Measurements from ENCODE around the gene GDI1.

The GDI1 gene

DNA sequence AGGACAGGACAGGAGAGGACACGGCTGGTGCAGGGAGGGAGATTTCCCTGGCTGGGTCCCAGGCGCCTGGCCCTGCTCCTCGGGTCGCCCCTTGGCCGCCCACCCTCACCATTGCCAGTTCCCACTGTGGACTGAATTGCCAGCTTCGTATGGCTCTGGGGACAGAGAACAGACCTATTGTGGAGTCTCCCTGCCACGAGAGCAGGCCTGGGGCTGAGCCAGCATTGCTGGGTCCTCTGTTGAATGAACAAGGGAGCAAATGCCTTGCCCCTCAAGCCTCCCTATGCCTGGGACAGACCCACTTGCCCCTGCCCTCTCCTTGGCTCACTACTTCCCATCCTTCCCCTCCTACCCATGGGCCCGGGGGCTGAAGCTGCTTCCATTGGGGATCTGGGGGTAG, 25.4 kb downstream of the GDI1 start:
- no peak for DNase-seq (ENCODE audit: low read depth)

- DNase-seq (ENCODE audit: low read depth) = no peak
These were observed 26.8 kb downstream of the GDI1 start for GRCh38 chrX:154463611-154464220.

DNA sequence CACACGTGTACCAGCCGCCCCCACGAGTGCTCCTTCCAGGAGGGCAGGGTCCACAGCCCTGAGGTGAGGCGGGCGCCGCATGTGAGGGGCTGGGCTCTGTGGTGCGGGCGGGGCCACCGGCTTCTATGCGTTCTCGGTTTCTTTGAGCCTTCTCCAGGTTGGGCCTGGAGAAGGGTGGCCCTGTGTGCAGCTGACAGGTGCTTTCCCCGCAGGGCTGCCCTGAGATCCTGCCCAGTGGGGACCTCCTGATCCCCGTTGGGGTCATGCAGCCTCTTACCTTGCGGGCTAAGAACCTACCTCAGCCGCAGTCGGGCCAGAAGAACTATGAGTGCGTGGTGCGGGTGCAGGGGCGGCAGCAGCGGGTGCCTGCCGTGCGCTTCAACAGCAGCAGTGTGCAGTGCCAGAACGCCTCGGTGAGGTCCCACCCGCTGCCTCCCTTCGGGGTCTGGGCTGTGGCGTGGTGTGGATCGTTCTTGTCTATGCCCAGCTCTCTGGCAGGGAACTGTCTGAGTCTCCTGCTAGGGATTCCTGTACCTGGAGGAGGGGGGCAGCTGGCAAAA, 27.9 kb downstream of the GDI1 start:
- no peak for DNase-seq (ENCODE audit: low read depth)

- DNase-seq (ENCODE audit: low read depth) = no peak
These were observed 28.6 kb downstream of the GDI1 start for GRCh38 chrX:154465601-154466000.

DNA sequence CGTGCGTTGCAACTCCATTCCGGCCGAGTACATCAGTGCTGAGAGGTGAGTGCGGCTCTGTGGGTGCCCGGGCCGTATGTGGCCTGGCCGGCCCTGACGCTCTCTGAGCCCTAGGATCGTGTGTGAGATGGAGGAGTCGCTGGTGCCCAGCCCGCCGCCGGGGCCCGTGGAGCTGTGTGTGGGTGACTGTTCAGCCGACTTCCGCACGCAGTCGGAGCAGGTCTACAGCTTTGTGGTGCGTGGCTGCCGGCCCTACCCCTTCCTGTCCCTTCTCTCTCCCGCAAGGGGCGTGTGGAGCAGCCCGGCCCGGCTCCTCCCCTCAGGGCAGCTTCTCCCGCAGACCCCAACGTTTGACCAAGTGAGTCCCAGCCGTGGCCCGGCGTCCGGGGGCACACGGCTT, 29.1 kb downstream of the GDI1 start:
- DNase-seq (ENCODE audit: low read depth) = no peak

DNA sequence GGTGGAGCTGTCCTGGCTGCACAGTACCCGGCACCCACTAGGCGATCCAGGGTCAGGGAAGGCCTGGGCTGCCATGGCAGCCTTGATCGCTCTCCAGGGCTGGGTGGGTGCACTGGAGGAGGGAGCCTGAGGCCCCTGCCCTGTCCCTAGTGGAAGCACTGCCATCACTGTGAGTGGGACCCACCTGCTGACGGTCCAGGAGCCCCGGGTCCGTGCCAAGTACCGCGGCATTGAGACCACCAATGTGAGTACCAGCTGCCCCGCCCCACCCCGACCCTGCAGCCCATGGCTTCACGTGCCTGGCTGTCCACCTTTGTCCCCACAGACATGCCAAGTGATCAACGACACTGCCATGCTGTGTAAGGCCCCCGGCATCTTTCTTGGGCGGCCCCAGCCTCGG, 30.0 kb downstream of the GDI1 start:
- DNase-seq (ENCODE audit: low read depth) = no peak

DNA sequence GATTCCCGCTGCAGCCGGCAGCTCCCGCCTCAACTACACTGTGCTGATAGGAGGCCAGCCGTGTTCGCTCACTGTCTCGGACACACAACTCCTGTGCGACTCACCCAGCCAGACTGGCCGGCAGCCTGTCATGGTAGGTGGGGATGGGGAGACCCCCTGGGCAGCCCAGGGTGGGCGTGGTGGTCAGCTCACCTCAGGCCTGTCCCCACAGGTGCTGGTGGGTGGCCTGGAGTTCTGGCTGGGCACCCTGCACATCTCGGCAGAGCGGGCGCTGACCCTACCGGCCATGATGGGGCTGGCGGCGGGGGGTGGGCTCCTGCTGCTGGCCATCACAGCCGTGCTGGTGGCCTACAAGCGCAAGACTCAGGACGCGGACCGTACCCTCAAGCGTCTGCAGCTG, 30.6 kb downstream of the GDI1 start:
- no peak for DNase-seq (ENCODE audit: low read depth)

GRCh38 chrX:154468217-154468616, 31.3 kb downstream of the GDI1 start:
- no peak for DNase-seq (ENCODE audit: low read depth)

GRCh38 chrX:154469114-154469513, 32.2 kb downstream of the GDI1 start:
- no peak for DNase-seq (ENCODE audit: low read depth)

DNA sequence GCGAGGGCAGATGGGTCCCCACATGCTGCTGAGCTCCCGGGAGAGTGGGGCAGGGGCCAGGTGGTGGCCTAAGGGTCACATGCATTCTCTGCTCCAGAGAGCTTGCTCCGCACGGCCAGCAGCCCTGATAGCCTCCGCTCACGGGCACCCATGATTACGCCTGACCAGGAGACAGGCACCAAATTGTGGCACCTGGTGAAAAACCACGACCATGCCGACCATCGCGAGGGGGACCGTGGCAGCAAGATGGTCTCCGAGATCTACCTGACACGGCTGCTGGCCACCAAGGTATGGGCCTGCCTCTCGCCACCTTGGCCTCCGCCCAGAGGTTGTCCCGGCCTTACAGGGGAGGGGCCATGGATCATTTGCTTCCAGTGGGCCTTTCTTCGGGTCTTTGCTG, 32.9 kb downstream of the GDI1 start:
- DNase-seq (ENCODE audit: low read depth) = no peak

- DNase-seq (ENCODE audit: low read depth) = no peak
These were observed 33.5 kb downstream of the GDI1 start for GRCh38 chrX:154470434-154470833.

DNA sequence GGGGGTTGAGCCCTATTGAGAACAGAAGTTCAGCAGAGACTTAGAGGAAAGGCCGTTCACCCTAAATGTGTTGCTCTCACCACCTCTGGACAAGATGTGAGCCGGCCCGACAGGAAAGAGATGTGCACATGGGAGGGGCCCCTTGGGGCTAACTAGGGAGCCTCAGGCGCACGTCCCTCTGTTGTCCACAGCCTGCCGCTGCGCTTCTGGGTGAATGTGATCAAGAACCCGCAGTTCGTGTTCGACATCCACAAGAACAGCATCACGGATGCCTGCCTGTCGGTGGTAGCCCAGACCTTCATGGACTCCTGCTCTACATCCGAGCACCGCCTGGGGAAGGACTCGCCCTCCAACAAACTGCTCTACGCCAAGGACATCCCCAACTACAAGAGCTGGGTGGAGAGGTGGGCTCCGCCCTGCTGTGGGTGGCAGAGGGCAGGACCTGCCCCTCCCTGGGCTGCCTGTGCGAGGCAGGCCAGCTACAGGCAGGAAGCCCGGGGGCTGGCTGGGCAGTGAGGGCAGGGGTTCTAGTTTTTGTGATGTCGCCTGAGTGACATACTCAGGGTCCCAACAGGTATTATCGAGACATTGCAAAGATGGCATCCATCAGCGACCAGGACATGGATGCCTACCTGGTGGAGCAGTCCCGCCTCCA, 34.1 kb downstream of the GDI1 start:
- no peak for DNase-seq (ENCODE audit: low read depth)

GRCh38 chrX:154471839-154472684, 35.1 kb downstream of the GDI1 start:
- DNase-seq (ENCODE audit: low read depth) = no peak

- DNase-seq (ENCODE audit: low read depth) = no peak
These were observed 36.0 kb downstream of the GDI1 start for GRCh38 chrX:154472685-154473632.

DNA sequence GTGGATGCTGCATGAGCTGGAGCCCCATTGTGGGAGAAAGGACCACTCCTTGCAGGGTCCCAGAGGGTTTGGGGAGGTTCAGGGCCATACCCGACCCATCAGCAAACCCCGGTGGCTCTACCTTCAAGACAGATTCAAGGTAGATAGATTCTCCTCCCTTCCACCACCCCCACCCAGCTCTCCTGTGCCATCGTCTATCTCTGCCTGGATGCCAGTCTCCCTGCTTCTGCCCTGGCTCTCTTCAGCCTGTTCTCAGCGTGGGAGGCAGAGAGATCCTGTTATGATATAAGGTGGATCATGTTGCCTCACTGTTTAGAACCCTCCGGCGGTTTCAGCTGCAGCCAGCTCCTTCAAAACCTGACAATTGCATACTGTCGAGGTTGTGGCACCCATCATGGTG, 36.7 kb downstream of the GDI1 start:
- DNase-seq (ENCODE audit: low read depth) = no peak

- DNase-seq (ENCODE audit: low read depth) = no peak
These were observed 39.9 kb downstream of the GDI1 start for GRCh38 chrX:154476821-154477220.

- no peak for DNase-seq (ENCODE audit: low read depth)
These were observed 41.0 kb downstream of the GDI1 start for GRCh38 chrX:154477891-154478477.

- DNase-seq (ENCODE audit: low read depth) = peak; percentile 90
These were observed 42.0 kb downstream of the GDI1 start, which contains the start of gene LAGE3 for GRCh38 chrX:154478728-154479622. TSS of gene LAGE3 (minus strand) at chrX:154479281. CDS start at chrX:154478915, 366 bp downstream.

- DNase-seq (ENCODE audit: low read depth) = no peak
These were observed 44.2 kb downstream of the GDI1 start for GRCh38 chrX:154481195-154481594.

DNA sequence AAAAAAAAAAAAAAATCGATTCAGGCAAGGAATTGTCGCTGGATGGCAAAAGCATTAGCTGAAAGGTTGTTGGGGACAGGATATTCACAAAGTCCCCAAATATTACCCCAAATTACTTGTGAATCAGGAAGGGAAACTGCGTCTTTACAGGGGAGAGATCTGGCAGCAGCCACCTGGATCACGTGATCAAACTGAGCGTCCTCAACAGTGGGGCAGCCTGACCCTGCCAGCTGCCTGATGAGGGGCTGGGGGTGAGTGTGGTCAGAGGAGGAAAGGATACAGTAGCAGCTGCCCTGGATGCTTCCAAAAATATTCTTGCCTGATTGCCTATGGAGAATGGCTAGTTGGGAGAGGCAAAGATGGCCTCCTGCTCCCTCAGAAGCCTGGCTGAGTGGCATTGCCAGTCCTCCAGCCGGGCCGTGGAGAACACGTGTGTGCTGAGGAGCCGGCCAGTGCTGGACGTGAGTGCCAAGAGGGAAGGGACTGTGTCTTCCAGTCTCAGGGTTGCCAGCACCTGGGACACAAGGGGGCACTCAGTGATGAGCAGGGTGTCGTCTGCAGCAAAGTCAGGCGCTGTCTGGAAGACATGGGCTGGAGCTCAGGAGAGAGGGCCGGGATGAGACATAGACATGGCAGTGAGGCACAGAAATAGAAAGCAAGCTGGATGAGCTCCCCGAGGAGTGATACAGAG, 45.1 kb downstream of the GDI1 start:
- DNase-seq (ENCODE audit: low read depth) = no peak
